ENCODE data around the gene PRELP. TPM values are rescaled to one million over a fixed set of nuclear protein-coding genes. Genes with fewer than 3 reads are reported as not detected.

PRELP gene
- total RNA-seq, 4 donors from 2014 or later, result 15.4 to 35.2 (median 23.3) TPM

DNA sequence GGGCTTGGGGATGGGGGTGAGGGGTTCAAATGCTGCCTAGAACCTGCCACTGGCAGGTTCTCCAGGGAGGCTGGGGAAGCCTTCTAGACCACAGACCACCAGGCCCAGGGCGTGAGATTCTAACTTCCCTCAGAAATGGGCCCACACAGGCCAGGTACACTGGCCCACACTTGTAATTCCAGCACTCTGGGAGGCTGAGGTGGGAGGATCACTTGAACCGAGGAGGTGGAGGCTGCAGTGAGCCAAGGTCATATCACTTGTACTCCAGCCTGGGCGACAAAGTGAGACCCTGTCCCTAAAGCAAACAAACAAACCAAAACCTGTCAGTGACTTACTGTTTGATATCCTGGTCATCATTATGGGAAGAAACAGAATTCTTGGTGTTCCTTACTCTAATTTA lies 50.1 kb downstream of the PRELP start:
- intact Hi-C loops (cut with DNase I; ENCODE audit: low total_unique reads), result no loop called here

DNA sequence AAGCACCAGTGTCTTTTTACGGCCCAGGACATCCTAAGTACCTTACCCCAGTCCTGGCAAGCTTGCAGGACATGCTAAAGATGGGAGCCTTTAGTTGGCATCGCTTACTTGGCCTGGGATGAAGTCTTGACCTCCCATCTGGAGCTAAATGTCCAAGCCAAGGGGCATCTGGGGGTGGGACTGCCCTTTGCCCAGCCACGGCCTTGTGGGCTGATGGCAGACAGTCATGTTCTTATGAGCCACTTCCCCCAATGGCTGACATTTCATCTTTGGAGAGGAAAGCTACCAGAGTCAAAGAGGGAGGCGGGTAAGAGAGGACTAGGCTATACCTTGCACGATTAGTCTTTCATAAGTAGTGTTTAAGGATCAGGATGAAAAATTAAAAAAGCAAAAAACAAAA lies 50.5 kb downstream of the PRELP start:
- H3K27ac ChIP-seq, result peak overlapping the region in 1 of 4 donors; percentile 14
- H3K27me3 ChIP-seq, result no peaks in the 10 kb centered on the region
- 79% methylated on average over 5 of the region's 5 CpGs; no CpG with 5 or more reads in 1 of the 2 donors for WGBS, 2 donors (ENCODE audit: low coverage in 1 of 2)
- H3K4me3 ChIP-seq, result no peak overlapping the region
- TF ChIP-seq POLR2A (IDR thresholded peaks at IDR 0.05) (no peak), POLR2AphosphoS5 (IDR thresholded peaks at IDR 0.05) (no peak), EP300 (IDR thresholded peaks at IDR 0.05; ENCODE audit: low read depth) (no peak)
- TF ChIP-seq, protein P1, sequence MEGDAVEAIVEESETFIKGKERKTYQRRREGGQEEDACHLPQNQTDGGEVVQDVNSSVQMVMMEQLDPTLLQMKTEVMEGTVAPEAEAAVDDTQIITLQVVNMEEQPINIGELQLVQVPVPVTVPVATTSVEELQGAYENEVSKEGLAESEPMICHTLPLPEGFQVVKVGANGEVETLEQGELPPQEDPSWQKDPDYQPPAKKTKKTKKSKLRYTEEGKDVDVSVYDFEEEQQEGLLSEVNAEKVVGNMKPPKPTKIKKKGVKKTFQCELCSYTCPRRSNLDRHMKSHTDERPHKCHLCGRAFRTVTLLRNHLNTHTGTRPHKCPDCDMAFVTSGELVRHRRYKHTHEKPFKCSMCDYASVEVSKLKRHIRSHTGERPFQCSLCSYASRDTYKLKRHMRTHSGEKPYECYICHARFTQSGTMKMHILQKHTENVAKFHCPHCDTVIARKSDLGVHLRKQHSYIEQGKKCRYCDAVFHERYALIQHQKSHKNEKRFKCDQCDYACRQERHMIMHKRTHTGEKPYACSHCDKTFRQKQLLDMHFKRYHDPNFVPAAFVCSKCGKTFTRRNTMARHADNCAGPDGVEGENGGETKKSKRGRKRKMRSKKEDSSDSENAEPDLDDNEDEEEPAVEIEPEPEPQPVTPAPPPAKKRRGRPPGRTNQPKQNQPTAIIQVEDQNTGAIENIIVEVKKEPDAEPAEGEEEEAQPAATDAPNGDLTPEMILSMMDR (IDR thresholded peaks at IDR 0.05), result no peak
- H3K4me1 ChIP-seq, result peaks cover 0 to 16% (median 7%) of the 10 kb centered on the region in 4 donors
- no peaks in the 10 kb centered on the region for H3K9me3 ChIP-seq
- H3K36me3 ChIP-seq, result no peaks in the 10 kb centered on the region
- intact Hi-C loops (cut with DNase I; ENCODE audit: low total_unique reads) (no loop called here), in situ Hi-C loops (cut with MboI; ENCODE audit: low pct_ligation_motif_present in 1 of 4, low pct_unique_long_range_greater_than_20kb in 1 of 4, low sequenced_read_pairs in 3 of 4) (no loop called here)
- no peak for DNase-seq

More for the DNA sequence above, 50.1 kb downstream of the PRELP start:
- in situ Hi-C loops (cut with MboI; ENCODE audit: low pct_ligation_motif_present in 1 of 4, low pct_unique_long_range_greater_than_20kb in 1 of 4, low sequenced_read_pairs in 3 of 4), result no loop called here
- TF ChIP-seq, protein P1 (IDR thresholded peaks at IDR 0.05), result no peak
- TF ChIP-seq POLR2A (IDR thresholded peaks at IDR 0.05) (no peak), POLR2AphosphoS5 (IDR thresholded peaks at IDR 0.05) (no peak), EP300 (IDR thresholded peaks at IDR 0.05; ENCODE audit: low read depth) (no peak)
- no peaks in the 10 kb centered on the region for H3K36me3 ChIP-seq
- no peaks in the 10 kb centered on the region for H3K9me3 ChIP-seq
- 78% methylated on average over 3 of the region's 3 CpGs; no CpG with 5 or more reads in 1 of the 2 donors for WGBS, 2 donors (ENCODE audit: low coverage in 1 of 2)
- DNase-seq, result no peak
- H3K27ac ChIP-seq, result no peak overlapping the region
- H3K27me3 ChIP-seq, result no peaks in the 10 kb centered on the region
- peaks cover 0 to 19% (median 9%) of the 10 kb centered on the region in 4 donors for H3K4me1 ChIP-seq
- H3K4me3 ChIP-seq, result no peak overlapping the region

DNA sequence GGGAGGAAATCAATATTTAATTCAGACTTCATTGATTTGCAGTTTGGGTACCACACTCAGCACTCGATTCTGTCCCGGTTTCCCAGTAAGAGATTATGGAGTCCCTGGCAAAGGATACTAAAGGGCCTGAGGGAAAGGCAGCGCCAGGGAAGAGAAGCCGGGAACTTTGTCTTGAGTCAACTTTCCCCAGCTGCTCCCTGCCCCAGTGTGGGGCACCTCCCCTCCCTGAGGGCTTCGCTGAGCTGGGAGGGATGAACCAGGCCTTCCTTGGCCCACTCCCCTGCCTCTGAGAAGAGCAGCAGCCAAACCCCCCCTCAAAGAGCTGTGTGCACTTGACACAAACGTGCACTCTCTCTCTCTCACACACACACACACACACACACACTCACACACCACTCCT lies 51.0 kb downstream of the PRELP start:
- in situ Hi-C loops (cut with MboI; ENCODE audit: low pct_ligation_motif_present in 1 of 4, low pct_unique_long_range_greater_than_20kb in 1 of 4, low sequenced_read_pairs in 3 of 4) (no loop called here), intact Hi-C loops (cut with DNase I; ENCODE audit: low total_unique reads) (no loop called here)
- WGBS, 2 donors (ENCODE audit: low coverage in 1 of 2), result 57 to 80% methylated on average over 1 to 6 of the region's 6 CpGs
- H3K36me3 ChIP-seq, result no peaks in the 10 kb centered on the region
- no peak overlapping the region for H3K4me3 ChIP-seq
- DNase-seq, result no peak
- peaks cover 0 to 13% (median 6%) of the 10 kb centered on the region in 4 donors for H3K4me1 ChIP-seq
- no peaks in the 10 kb centered on the region for H3K9me3 ChIP-seq
- TF ChIP-seq POLR2AphosphoS5 (IDR thresholded peaks at IDR 0.05) (no peak), POLR2A (IDR thresholded peaks at IDR 0.05) (no peak), EP300 (IDR thresholded peaks at IDR 0.05; ENCODE audit: low read depth) (no peak)
- TF ChIP-seq, protein P1 (IDR thresholded peaks at IDR 0.05), result no peak
- no peaks in the 10 kb centered on the region for H3K27me3 ChIP-seq
- peak overlapping the region in 1 of 4 donors; percentile 14 for H3K27ac ChIP-seq

DNA sequence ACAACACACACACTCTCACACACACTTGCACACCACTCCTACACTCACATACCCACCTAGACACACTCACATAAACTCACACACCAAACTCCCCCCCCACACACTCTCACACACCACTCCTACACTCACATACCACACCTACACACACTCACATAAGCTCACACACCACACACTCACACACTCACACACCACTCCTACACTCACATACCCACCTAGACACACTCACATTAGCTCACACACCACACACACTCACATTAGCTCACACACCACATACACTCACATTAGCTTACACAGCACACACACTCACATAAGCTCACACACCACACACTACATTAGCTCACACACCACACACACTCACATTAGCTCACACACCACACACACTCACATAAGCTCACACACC lies 51.4 kb downstream of the PRELP start:
- in situ Hi-C loops (cut with MboI; ENCODE audit: low pct_ligation_motif_present in 1 of 4, low pct_unique_long_range_greater_than_20kb in 1 of 4, low sequenced_read_pairs in 3 of 4), result no loop called here

More for the DNA sequence above, 51.4 kb downstream of the PRELP start:
- no peaks in the 10 kb centered on the region for H3K27me3 ChIP-seq
- DNase-seq, result no peak
- no peaks in the 10 kb centered on the region for H3K36me3 ChIP-seq
- peaks cover 0 to 10% (median 4%) of the 10 kb centered on the region in 4 donors for H3K4me1 ChIP-seq
- intact Hi-C loops (cut with DNase I; ENCODE audit: low total_unique reads), result no loop called here
- H3K9me3 ChIP-seq, result no peaks in the 10 kb centered on the region
- H3K27ac ChIP-seq, result no peak overlapping the region
- H3K4me3 ChIP-seq, result no peak overlapping the region
- no peak for TF ChIP-seq POLR2AphosphoS5 (IDR thresholded peaks at IDR 0.05)
- no peak for TF ChIP-seq EP300 (IDR thresholded peaks at IDR 0.05; ENCODE audit: low read depth)
- TF ChIP-seq, protein P1 (IDR thresholded peaks at IDR 0.05), result no peak
- no peak for TF ChIP-seq POLR2A (IDR thresholded peaks at IDR 0.05)

All from transverse colon (tissue), 4 donors.